Measurements from ENCODE around the gene EIF3I. TPM values are rescaled to one million over a fixed set of nuclear protein-coding genes. Genes with fewer than 3 reads are reported as not detected.

The EIF3I gene
- total and polyA plus RNA-seq, 2 of the 8 experiments (the other 6 are each of a cell fraction or from before 2014, with no cell fraction given): 247 to 346 TPM

DNA sequence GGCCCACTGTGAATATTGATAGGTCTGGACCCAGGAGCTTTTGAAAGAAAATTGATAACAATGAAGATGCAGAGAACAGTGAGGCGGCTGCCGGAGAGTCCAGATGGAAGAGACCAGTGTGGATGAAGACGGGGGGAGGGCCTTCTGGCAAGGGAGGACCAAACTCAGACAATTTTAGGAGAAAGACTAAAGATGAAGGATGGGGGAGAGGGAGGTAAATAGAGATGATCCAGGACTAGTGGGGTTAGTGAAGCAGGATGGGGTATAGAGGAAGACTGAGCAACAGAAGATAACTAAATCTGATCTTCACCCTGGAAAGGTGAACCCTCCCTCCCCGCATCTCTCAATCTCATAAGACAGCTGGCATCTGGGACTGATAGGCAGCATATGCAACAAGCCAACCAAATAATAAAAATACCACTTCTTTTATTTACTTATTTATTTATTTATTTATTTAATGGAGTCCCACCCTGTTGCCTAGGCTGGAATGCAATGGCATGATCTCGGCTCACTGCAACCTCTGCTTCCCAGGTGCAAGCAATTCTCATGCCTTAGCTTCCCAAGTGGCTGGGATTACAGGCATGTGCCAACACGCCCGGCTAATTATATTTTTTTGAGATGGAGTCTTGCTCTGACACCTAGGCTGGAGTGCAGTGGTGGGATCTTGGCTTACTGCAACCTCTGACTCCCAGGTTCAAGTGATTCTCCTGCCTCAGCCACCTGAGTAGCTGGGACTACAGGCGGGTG is 10.5 kb downstream of the EIF3I start:
- no peak overlapping the region for H2BK15ac ChIP-seq (ENCODE audit: low read length)
- POLR2A ChIA-PET (ENCODE audit: partially characterized antibody): interaction anchor here (1.0 to 2.0 kb wide), 8 partner anchors 10 to 100 kb away, joined by 3 to 12 read pairs (median 4); partner anchors contain the start of genes EIF3I and TMEM234
- 90% methylated on average over 8 of the region's 8 CpGs; no CpG with 5 or more reads in 1 of the 2 experiments for WGBS, 2 experiments (ENCODE audit: extremely low coverage in 1 of 2, insufficient coverage in 1 of 2, insufficient read length in 1 of 2, insufficient replicate concordance in 2 of 2, low coverage in 1 of 2, low lambda C conversion rate in 2 of 2, missing lambda C conversion rate in 1 of 2)
- H3K4me2 ChIP-seq (ENCODE audit: insufficient read depth in 1 of 2, low read depth in 2 of 2, low read length in 2 of 2): no peak overlapping the region
- no peak overlapping the region; the same call in 1 of the 2 replicates for H3K18ac ChIP-seq (ENCODE audit: extremely low read depth, low read length)
- peaks cover 0 to 9% of the 10 kb centered on the region in 2 experiments for H4K20me1 ChIP-seq (replicated peaks in 1 of 2; ENCODE audit: control insufficient read depth in 1 of 2, insufficient read depth in 2 of 2, low read length in 2 of 2)
- H3K36me3 ChIP-seq (ENCODE audit: control insufficient read depth in 2 of 4, insufficient read depth in 4 of 4, low read length in 3 of 4): peaks cover 20 to 51% (median 42%) of the 10 kb centered on the region in 4 experiments
- no peak overlapping the region for H2BK120ac ChIP-seq (replicated peaks; ENCODE audit: low read depth, low read length)
- no peaks in the 10 kb centered on the region for H3K23me2 ChIP-seq (ENCODE audit: low read depth, low read length)
- no peak overlapping the region for H3K14ac ChIP-seq (ENCODE audit: insufficient read length)
- no peak overlapping the region for H4K5ac ChIP-seq (ENCODE audit: insufficient read length, low read depth, low read length)
- no peaks in the 10 kb centered on the region for H3K9me3 ChIP-seq (ENCODE audit: insufficient read depth in 2 of 2, low read depth in 1 of 2, low read length in 1 of 2)
- no peak overlapping the region for H2BK20ac ChIP-seq (ENCODE audit: low read length)
- no peak overlapping the region for H4K8ac ChIP-seq (ENCODE audit: extremely low read depth, insufficient read depth, low read length)
- FAIRE-seq (no peak), DNase-seq (ENCODE audit: low read depth in 1 of 2, low spot score in 2 of 2) (no peak)
- no peak overlapping the region for H3K9ac ChIP-seq (replicated peaks in 1 of 4; ENCODE audit: extremely low read depth in 1 of 4, low read depth in 3 of 4, low read length in 3 of 4)
- no peaks in the 10 kb centered on the region for H3K27me3 ChIP-seq (replicated peaks in 1 of 4; ENCODE audit: control insufficient read depth in 3 of 4, extremely low read depth in 1 of 4, insufficient read depth in 3 of 4, low read length in 3 of 4)
- H3K79me1 ChIP-seq (ENCODE audit: low read depth, low read length): peaks cover 2% of the 10 kb centered on the region; the same call in 1 of the 2 replicates
- H2AK5ac ChIP-seq (ENCODE audit: low read depth, low read length): no peak overlapping the region
- H3K4me3 ChIP-seq (ENCODE audit: extremely low read depth in 1 of 4, insufficient read depth in 2 of 4, low read depth in 3 of 4, low read length in 4 of 4): no peak overlapping the region
- no peak overlapping the region for H2BK12ac ChIP-seq (ENCODE audit: low read depth, low read length)
- H2AFZ ChIP-seq (ENCODE audit: low read length): no peak overlapping the region
- H4K91ac ChIP-seq (replicated peaks; ENCODE audit: insufficient read length, low read length): no peak overlapping the region
- no peaks in the 10 kb centered on the region for H3K4me1 ChIP-seq (replicated peaks in 1 of 4; ENCODE audit: control insufficient read depth in 3 of 4, insufficient read depth in 4 of 4, low read length in 3 of 4)
- H3K79me2 ChIP-seq (ENCODE audit: control insufficient read depth in 1 of 2, insufficient read depth in 2 of 2, low read length in 2 of 2): no peaks in the 10 kb centered on the region
- no peak overlapping the region for H3K56ac ChIP-seq (replicated peaks; ENCODE audit: insufficient read length, low read depth, low read length)
- no peak overlapping the region for H2BK5ac ChIP-seq (ENCODE audit: low read depth, low read length)
- no peak overlapping the region for H3K4ac ChIP-seq (replicated peaks; ENCODE audit: insufficient read length, low read depth, low read length)
- CTCF ChIA-PET (ENCODE audit: partially characterized antibody): interaction anchor here (0.8 to 1.8 kb wide), 3 partner anchors 10 to 22 kb away, joined by 3 to 4 read pairs (median 4); no protein-coding TSS in a partner anchor
- H3K23ac ChIP-seq (ENCODE audit: insufficient read length): no peak overlapping the region
- H3K27ac ChIP-seq (ENCODE audit: low read depth, low read length): no peak overlapping the region
- TF ChIP-seq YY1 (IDR thresholded peaks at IDR 0.05; ENCODE audit: low read depth, low read length): no peak
- TF ChIP-seq E2F6 (IDR thresholded peaks at IDR 0.05): no peak
- no peak for TF ChIP-seq FOSL1 (IDR thresholded peaks at IDR 0.05; ENCODE audit: insufficient read depth, low read depth, low read length)
- TF ChIP-seq POLR2A (IDR thresholded peaks at IDR 0.05; ENCODE audit: control extremely low read depth in 1 of 2, low read depth in 2 of 2, low read length in 2 of 2): no peak
- no peak for TF ChIP-seq KDM1A (IDR thresholded peaks at IDR 0.05; ENCODE audit: borderline replicate concordance, low read length)
- no peak for TF ChIP-seq RNF2 (IDR thresholded peaks at IDR 0.05; ENCODE audit: borderline replicate concordance, low read depth, low read length, missing control alignments, poor library complexity, severe bottlenecking)
- TF ChIP-seq SRF (IDR thresholded peaks at IDR 0.05; ENCODE audit: low read depth, low read length): no peak
- TF ChIP-seq, protein P1, sequence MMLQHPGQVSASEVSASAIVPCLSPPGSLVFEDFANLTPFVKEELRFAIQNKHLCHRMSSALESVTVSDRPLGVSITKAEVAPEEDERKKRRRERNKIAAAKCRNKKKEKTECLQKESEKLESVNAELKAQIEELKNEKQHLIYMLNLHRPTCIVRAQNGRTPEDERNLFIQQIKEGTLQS (IDR thresholded peaks at IDR 0.05; ENCODE audit: insufficient read depth, low read depth, low read length): no peak
- TF ChIP-seq ASH2L (IDR thresholded peaks at IDR 0.05; ENCODE audit: low read length): no peak
- TF ChIP-seq CEBPB (IDR thresholded peaks at IDR 0.05; ENCODE audit: low read depth, low read length): no peak
- no peak for TF ChIP-seq BRCA1 (IDR thresholded peaks at IDR 0.05; ENCODE audit: low read depth, low read length)
- TF ChIP-seq SP1 (IDR thresholded peaks at IDR 0.05; ENCODE audit: low read depth, low read length): no peak
